Esophagus (tissue), 2 donors: ENCODE data around the gene PRR30. TPM values are rescaled to one million over a fixed set of nuclear protein-coding genes. Genes with fewer than 3 reads are reported as not detected.

Experiments used
- H3K27ac ChIP-seq, 2 donors: one replicate each; pipeline ENCODE4 v1.5.1; 2013; ENCODE audit warnings: low read depth in 2 of 2, mild to moderate bottlenecking in 2 of 2, inconsistent platforms in 1 of 2, low read length in 1 of 2, moderate library complexity in 1 of 2
- H3K27me3 ChIP-seq, 2 donors: one replicate each; pipeline ENCODE4 v1.6.1; 2013; ENCODE audit warnings: low read length in 2 of 2, control low read depth in 1 of 2, mild to moderate bottlenecking in 1 of 2; ENCODE audit not compliant: insufficient read depth in 2 of 2, control insufficient read depth in 1 of 2
- H3K36me3 ChIP-seq, 2 donors: one replicate each; pipeline ENCODE4 v1.6.1; 2013; ENCODE audit warnings: low read length in 1 of 2; ENCODE audit not compliant: control insufficient read depth in 2 of 2, insufficient read depth in 2 of 2
- H3K4me1 ChIP-seq, 2 donors: one replicate each; pipeline ENCODE4 v1.6.1; 2013; ENCODE audit warnings: low read length in 1 of 2; ENCODE audit not compliant: control insufficient read depth in 2 of 2, insufficient read depth in 2 of 2
- H3K4me3 ChIP-seq, 2 donors: one replicate each; pipeline ENCODE4 v1.5.1; 2013; ENCODE audit warnings: low read length in 2 of 2, mild to moderate bottlenecking in 2 of 2, low read depth in 1 of 2, moderate library complexity in 1 of 2
- H3K9me3 ChIP-seq, 2 donors: one replicate each; pipeline ENCODE4 v1.6.1; 2013; ENCODE audit warnings: mild to moderate bottlenecking in 2 of 2, low read depth in 1 of 2, low read length in 1 of 2, moderate library complexity in 1 of 2; ENCODE audit not compliant: control insufficient read depth in 2 of 2, insufficient read depth in 1 of 2
- WGBS, 2 donors: extraction: QIAGEN DNeasy Blood & Tissue Kit; methylation state at CpG; one replicate each; pipeline ENCODE4 v1.1.7; 2013; 5-methylcytosine and 5-hydroxymethylcytosine counted together
- polyA plus RNA-seq, 2 donors: library from polyadenylated mRNA; stranded (reverse); fragments of 200-250 nt; gene quantifications; one replicate each; pipeline ENCODE4 v1.2.3, GENCODE V29; 2013
- donor health status: healthy with polysubstance abuse.
- donor health status: Bipolar disorder and iron deficiency.

The PRR30 gene
- polyA plus RNA-seq, 2 donors = not detected

GRCh38 chr2:27100036-27100435, 39.2 kb downstream of the PRR30 start:
- Histone ChIP-seq H3K4me1 (peaks cover 0 to 10% of the 10 kb centered on the region in 2 donors), H3K27me3 (no peaks in the 10 kb centered on the region), H3K27ac (no peak overlapping the region), H3K36me3 (peaks cover 0 to 2% of the 10 kb centered on the region in 2 donors), H3K9me3 (no peaks in the 10 kb centered on the region), H3K4me3 (no peak overlapping the region)
- 84 to 85% methylated on average over 10 of the region's 10 CpGs for WGBS, 2 donors

GRCh38 chr2:27099334-27099955, 39.8 kb downstream of the PRR30 start:
- Histone ChIP-seq H3K4me1 (peaks cover 0 to 10% of the 10 kb centered on the region in 2 donors), H3K27me3 (no peaks in the 10 kb centered on the region), H3K9me3 (no peaks in the 10 kb centered on the region), H3K36me3 (peaks cover 0 to 2% of the 10 kb centered on the region in 2 donors), H3K4me3 (no peak overlapping the region), H3K27ac (no peak overlapping the region)
- WGBS, 2 donors = 90 to 95% methylated on average over 19 of the region's 19 CpGs

DNA sequence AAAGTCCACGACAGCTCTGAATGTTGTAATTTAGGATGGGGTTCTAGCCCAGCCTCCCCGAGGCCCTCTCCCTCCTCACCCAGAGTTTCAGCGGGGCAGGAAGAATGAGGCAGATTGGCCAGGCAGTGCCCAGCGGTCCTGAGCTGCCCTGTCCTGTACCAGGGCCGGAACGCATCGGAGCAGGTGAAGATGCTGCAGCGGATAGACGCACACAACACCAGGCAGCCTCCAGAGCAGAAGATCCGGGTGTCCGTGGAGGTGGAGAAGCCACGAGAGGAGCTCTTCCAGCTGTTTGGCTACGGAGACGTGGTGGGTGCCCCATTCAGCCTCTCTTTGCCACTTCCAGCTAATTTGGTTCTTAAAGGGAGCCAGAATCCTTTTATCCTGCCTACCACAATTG, 41.9 kb downstream of the PRR30 start:
- Histone ChIP-seq H3K4me3 (no peak overlapping the region), H3K27ac (no peak overlapping the region), H3K4me1 (peaks cover 0 to 10% of the 10 kb centered on the region in 2 donors), H3K27me3 (no peaks in the 10 kb centered on the region), H3K9me3 (no peaks in the 10 kb centered on the region), H3K36me3 (peaks cover 0 to 3% of the 10 kb centered on the region in 2 donors)
- WGBS, 2 donors = 90 to 92% methylated on average over 14 of the region's 14 CpGs

GRCh38 chr2:27096748-27097297, 42.4 kb downstream of the PRR30 start:
- no peak overlapping the region for H3K4me3 ChIP-seq
- no peaks in the 10 kb centered on the region for H3K9me3 ChIP-seq
- H3K27ac ChIP-seq = no peak overlapping the region
- H3K36me3 ChIP-seq = peaks cover 0 to 4% of the 10 kb centered on the region in 2 donors
- peaks cover 0 to 10% of the 10 kb centered on the region in 2 donors for H3K4me1 ChIP-seq
- no peaks in the 10 kb centered on the region for H3K27me3 ChIP-seq
- 63 to 77% methylated on average over 3 of the region's 3 CpGs for WGBS, 2 donors

- Histone ChIP-seq H3K36me3 (peaks cover 0 to 4% of the 10 kb centered on the region in 2 donors), H3K27me3 (no peaks in the 10 kb centered on the region), H3K27ac (no peak overlapping the region), H3K4me1 (peaks cover 0 to 10% of the 10 kb centered on the region in 2 donors), H3K4me3 (peak overlapping the region; percentile 33 to 36), H3K9me3 (no peaks in the 10 kb centered on the region)
- WGBS, 2 donors = 32% methylated on average over 18 of the region's 18 CpGs
Observed at GRCh38 chr2:27095745-27096651, 43.2 kb downstream of the PRR30 start.

GRCh38 chr2:27095427-27095744, 43.8 kb downstream of the PRR30 start:
- peaks cover 0 to 10% of the 10 kb centered on the region in 2 donors for H3K4me1 ChIP-seq
- H3K27ac ChIP-seq = no peak overlapping the region
- WGBS, 2 donors = 89 to 95% methylated on average over 2 of the region's 2 CpGs

DNA sequence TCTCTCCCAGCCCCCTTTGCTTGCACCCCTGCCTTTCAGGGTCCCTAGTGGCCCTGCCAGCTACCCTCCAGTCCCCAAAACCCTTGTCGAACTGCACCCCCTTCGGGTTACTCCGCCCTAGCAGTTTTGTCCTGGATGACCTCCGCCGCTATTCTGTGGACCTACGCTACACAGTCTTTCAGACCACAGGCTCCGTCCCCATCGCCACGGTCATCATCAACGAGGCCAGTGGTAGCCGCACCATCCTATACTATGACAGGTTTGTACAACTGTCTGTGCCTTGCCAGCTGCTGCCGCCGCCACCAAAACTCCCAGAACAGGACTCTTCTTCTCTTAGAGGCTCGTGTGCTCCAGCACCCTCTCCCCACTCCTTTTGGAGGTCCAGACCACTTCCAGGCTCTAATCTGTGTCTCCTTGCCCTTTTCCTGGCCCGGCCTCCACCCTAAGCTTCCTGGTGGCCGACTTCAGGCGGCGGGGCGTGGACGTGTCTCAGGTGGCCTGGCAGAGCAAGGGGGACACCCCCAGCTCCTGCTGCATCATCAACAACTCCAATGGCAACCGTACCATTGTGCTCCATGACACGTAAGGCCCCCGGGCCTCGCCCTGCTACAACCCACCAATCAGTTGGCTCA, 44.7 kb downstream of the PRR30 start:
- WGBS, 2 donors = 92 to 94% methylated on average over 24 of the region's 24 CpGs
- Histone ChIP-seq H3K4me1 (peaks cover 0 to 10% of the 10 kb centered on the region in 2 donors), H3K27me3 (no peaks in the 10 kb centered on the region), H3K27ac (no peak overlapping the region), H3K9me3 (no peaks in the 10 kb centered on the region), H3K4me3 (no peak overlapping the region), H3K36me3 (peaks cover 0 to 2% of the 10 kb centered on the region in 2 donors)

More at GRCh38 chr2:27095427-27095744, 43.8 kb downstream of the PRR30 start:
- Histone ChIP-seq H3K36me3 (peaks cover 0 to 4% of the 10 kb centered on the region in 2 donors), H3K4me3 (no peak overlapping the region), H3K9me3 (no peaks in the 10 kb centered on the region), H3K27me3 (no peaks in the 10 kb centered on the region)

- H3K4me1 ChIP-seq = peaks cover 0 to 10% of the 10 kb centered on the region in 2 donors
- H3K9me3 ChIP-seq = no peaks in the 10 kb centered on the region
- no peak overlapping the region for H3K4me3 ChIP-seq
- H3K27ac ChIP-seq = no peak overlapping the region
- WGBS, 2 donors = 84 to 86% methylated on average over 6 of the region's 6 CpGs
- peaks cover 0 to 2% of the 10 kb centered on the region in 2 donors for H3K36me3 ChIP-seq
- H3K27me3 ChIP-seq = no peaks in the 10 kb centered on the region
Observed at GRCh38 chr2:27093430-27094352, 45.5 kb downstream of the PRR30 start.
